ENCODE measurements around the gene ZNF2. TPM values are rescaled to one million over a fixed set of nuclear protein-coding genes. Genes with fewer than 3 reads are reported as not detected.

Gene ZNF2
- total and polyA plus RNA-seq, 2 experiments from 2014 or later = 2.0 to 2.5 TPM

- no peak for TF ChIP-seq ZNF462 (CRISPR knock-in tag; IDR thresholded peaks at IDR 0.05)
- TF ChIP-seq ZNF331 (CRISPR knock-in tag; IDR thresholded peaks at IDR 0.05; ENCODE audit: low read depth) = no peak
- no peak for TF ChIP-seq ZNF114 (CRISPR knock-in tag; IDR thresholded peaks at IDR 0.05)
These were observed 43.4 kb upstream of the ZNF2 start (continued) for GRCh38 chr2:95122197-95122551.

GRCh38 chr2:95138702-95139101, 26.9 kb upstream of the ZNF2 start:
- H3K4me1 Mint-ChIP-seq = no peaks in the 10 kb centered on the region
- TF ChIP-seq ZNF331 (CRISPR knock-in tag; IDR thresholded peaks at IDR 0.05; ENCODE audit: low read depth) = no peak
- no peak for TF ChIP-seq CREB1 (CRISPR knock-in tag; IDR thresholded peaks at IDR 0.05; ENCODE audit: low read depth)
- TF ChIP-seq NANOG (IDR thresholded peaks at IDR 0.05; ENCODE audit: borderline replicate concordance) = no peak
- no peak for TF ChIP-seq ETS1 (IDR thresholded peaks at IDR 0.05)
- TF ChIP-seq REST (IDR thresholded peaks at IDR 0.05; ENCODE audit: unreplicated experiment) = no peak

More at GRCh38 chr2:95138702-95139101, 26.9 kb upstream of the ZNF2 start:
- Mint-ChIP-seq H3K4me3 (no peak overlapping the region), H3K27me3 (ENCODE audit: insufficient read depth, low read depth, poor library complexity) (no peaks in the 10 kb centered on the region), H3K27ac (no peak overlapping the region), H3K9me3 (peaks cover 78% of the 10 kb centered on the region), H3K36me3 (ENCODE audit: low read depth) (peaks cover 26% of the 10 kb centered on the region)
- no peaks in the 10 kb centered on the region for H3K27me3 ChIP-seq (ENCODE audit: insufficient read depth)
- no peaks in the 10 kb centered on the region for H3K4me1 ChIP-seq (ENCODE audit: insufficient read depth)
- H4K20me1 ChIP-seq (replicated peaks; ENCODE audit: insufficient read depth) = no peaks in the 10 kb centered on the region
- no peaks in the 10 kb centered on the region for H3F3A ChIP-seq (replicated peaks; ENCODE audit: low read depth)
- peaks cover 4% of the 10 kb centered on the region; the same call in 1 of the 2 replicates for H3K36me3 ChIP-seq (ENCODE audit: insufficient read depth)
- DNase-seq (ENCODE audit: low spot score) = no peak
- H3K79me2 ChIP-seq (replicated peaks; ENCODE audit: insufficient read depth) = no peaks in the 10 kb centered on the region
- no peak overlapping the region for H3K27ac ChIP-seq (ENCODE audit: low read depth)
- no peak overlapping the region for H2AFZ ChIP-seq
- no peak overlapping the region for H3K4me3 ChIP-seq
- no peak overlapping the region for H3K4me2 ChIP-seq
- no peak for ATAC-seq
- no peaks in the 10 kb centered on the region for H3K9me2 ChIP-seq (ENCODE audit: insufficient read depth)
